Measurements from ENCODE around the gene ELP1.

DNA sequence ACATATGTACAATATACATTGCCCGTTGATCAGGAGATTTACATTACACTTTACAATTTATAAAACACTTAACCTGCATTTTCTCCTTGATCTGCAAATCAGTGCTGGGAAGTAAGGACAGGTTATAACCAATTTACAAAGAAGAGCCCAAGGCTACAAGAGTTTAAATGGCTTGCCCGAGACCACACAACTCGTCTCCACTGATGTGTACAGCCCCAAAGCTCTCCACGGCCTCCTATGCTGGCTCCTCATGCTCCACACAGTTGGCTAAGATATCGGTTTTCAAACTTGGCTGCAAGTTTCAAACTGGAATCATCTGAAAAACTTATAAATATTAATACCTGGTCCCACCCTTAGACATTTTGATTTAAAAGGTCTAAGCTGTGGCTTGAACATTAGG lies 88.4 kb downstream of the ELP1 start:
- no peak for TF ChIP-seq ZNF274 (IDR thresholded peaks at IDR 0.05; ENCODE audit: low read depth, low read length)
- no peak for TF ChIP-seq SUZ12 (IDR thresholded peaks at IDR 0.05; ENCODE audit: extremely low read depth, insufficient read depth, insufficient read length)
- TF ChIP-seq YY1 (IDR thresholded peaks at IDR 0.05; ENCODE audit: insufficient read depth, insufficient read length) = no peak
